ENCODE results near the gene IFI27L1. TPM values are rescaled to one million over a fixed set of nuclear protein-coding genes. Genes with fewer than 3 reads are reported as not detected.
A peak's percentile ranks its signal among the peaks of the same experiment; 100 is the strongest.

IFI27L1 gene
- polyA plus RNA-seq, 3 donors = 2.1 to 3.1 (median 2.2) TPM

- no peaks in the 10 kb centered on the region for H3K27me3 Mint-ChIP-seq (ENCODE audit: low read depth in 3 of 3)
- Histone ChIP-seq H3K4me2 (replicated peaks; ENCODE audit: extremely low read depth, low read length, poor library complexity, severe bottlenecking) (no peak overlapping the region), H3K27ac (ENCODE audit: low read depth in 1 of 2, low read length in 2 of 2) (no peak overlapping the region), H2AFZ (ENCODE audit: insufficient read depth, low read depth, low read length, poor library complexity, severe bottlenecking) (no peak overlapping the region), H3K4me1 (ENCODE audit: control insufficient read depth in 1 of 2, insufficient read depth in 2 of 2, low read length in 2 of 2) (no peaks in the 10 kb centered on the region), H4K20me1 (ENCODE audit: insufficient read depth, low read length) (no peaks in the 10 kb centered on the region), H3K79me2 (ENCODE audit: insufficient read depth, low read length) (no peaks in the 10 kb centered on the region), H3K9ac (ENCODE audit: insufficient read depth, low read length, poor library complexity, severe bottlenecking) (no peak overlapping the region), H3K9me3 (replicated peaks in 1 of 2; ENCODE audit: control insufficient read depth in 1 of 2, insufficient read depth in 1 of 2, low read length in 2 of 2) (no peaks in the 10 kb centered on the region), H3K4me3 (replicated peaks in 1 of 3; ENCODE audit: low read depth in 2 of 3, low read length in 3 of 3) (no peak overlapping the region), H3K27me3 (ENCODE audit: control insufficient read depth in 2 of 2, insufficient read depth in 2 of 2, low read length in 2 of 2) (no peaks in the 10 kb centered on the region), H3K36me3 (replicated peaks in 1 of 2; ENCODE audit: control insufficient read depth in 1 of 2, insufficient read depth in 2 of 2, low read length in 2 of 2) (peaks cover 59 to 82% of the 10 kb centered on the region in 2 donors)
- no peaks in the 10 kb centered on the region for H3K9me3 Mint-ChIP-seq
- DNase-seq = peak in 1 of 3 donors; percentile 2
- H3K4me1 Mint-ChIP-seq = no peaks in the 10 kb centered on the region
- peaks cover 70 to 81% of the 10 kb centered on the region in 2 donors for H3K36me3 Mint-ChIP-seq
- H3K27ac Mint-ChIP-seq = peak overlapping the region in 1 of 7 donors; percentile 9
- H3K4me3 Mint-ChIP-seq = no peak overlapping the region
- no peak for TF ChIP-seq CTCF (IDR thresholded peaks at IDR 0.05)
- 94% methylated on average over 3 of the region's 7 CpGs for WGBS (ENCODE audit: insufficient coverage)
- intact Hi-C loops (cut with micrococcal nuclease) = no loop called here
Measured at GRCh38 chr14:94046696-94047250, 34.3 kb upstream of the IFI27L1 start.

DNA sequence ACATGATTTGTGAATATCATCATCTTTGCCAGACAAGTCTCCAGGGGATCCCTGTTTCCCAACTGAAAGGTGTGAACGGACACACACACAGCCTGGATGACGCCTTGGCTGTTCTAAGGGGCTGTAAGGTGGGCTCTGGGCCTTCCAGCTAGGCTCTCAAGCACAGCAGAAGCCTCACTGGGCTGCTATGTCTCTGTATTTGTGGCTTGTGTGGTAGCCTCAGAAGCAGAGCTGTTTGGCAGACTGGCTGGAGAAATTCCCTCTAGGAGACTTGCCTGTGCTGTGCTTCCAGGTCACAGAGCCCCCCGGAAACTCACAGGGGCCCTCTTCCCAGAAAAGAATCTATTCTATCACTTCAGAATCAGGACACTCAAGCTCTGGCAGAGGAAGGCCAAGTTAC lies 33.5 kb upstream of the IFI27L1 start:
- H3K4me3 Mint-ChIP-seq = no peak overlapping the region
- no peak overlapping the region for H3K27ac Mint-ChIP-seq
- Histone ChIP-seq H2AFZ (ENCODE audit: insufficient read depth, low read depth, low read length, poor library complexity, severe bottlenecking) (no peak overlapping the region), H3K9ac (ENCODE audit: insufficient read depth, low read length, poor library complexity, severe bottlenecking) (no peak overlapping the region), H3K36me3 (replicated peaks in 1 of 2; ENCODE audit: control insufficient read depth in 1 of 2, insufficient read depth in 2 of 2, low read length in 2 of 2) (peaks cover 66 to 90% of the 10 kb centered on the region in 2 donors), H3K27ac (ENCODE audit: low read depth in 1 of 2, low read length in 2 of 2) (no peak overlapping the region), H3K9me3 (replicated peaks in 1 of 2; ENCODE audit: control insufficient read depth in 1 of 2, insufficient read depth in 1 of 2, low read length in 2 of 2) (no peaks in the 10 kb centered on the region), H3K4me1 (ENCODE audit: control insufficient read depth in 1 of 2, insufficient read depth in 2 of 2, low read length in 2 of 2) (no peaks in the 10 kb centered on the region), H3K79me2 (ENCODE audit: insufficient read depth, low read length) (no peaks in the 10 kb centered on the region), H3K27me3 (ENCODE audit: control insufficient read depth in 2 of 2, insufficient read depth in 2 of 2, low read length in 2 of 2) (no peaks in the 10 kb centered on the region), H4K20me1 (ENCODE audit: insufficient read depth, low read length) (no peaks in the 10 kb centered on the region), H3K4me3 (replicated peaks in 1 of 3; ENCODE audit: low read depth in 2 of 3, low read length in 3 of 3) (no peak overlapping the region), H3K4me2 (replicated peaks; ENCODE audit: extremely low read depth, low read length, poor library complexity, severe bottlenecking) (no peak overlapping the region)
- H3K4me1 Mint-ChIP-seq = no peaks in the 10 kb centered on the region
- DNase-seq = no peak
- TF ChIP-seq CTCF (IDR thresholded peaks at IDR 0.05) = no peak
- H3K27me3 Mint-ChIP-seq (ENCODE audit: low read depth in 3 of 3) = no peaks in the 10 kb centered on the region
- H3K36me3 Mint-ChIP-seq = peaks cover 78 to 89% of the 10 kb centered on the region in 2 donors
- intact Hi-C loops (cut with micrococcal nuclease) = no loop called here
- no peaks in the 10 kb centered on the region for H3K9me3 Mint-ChIP-seq
- WGBS (ENCODE audit: insufficient coverage) = 100% methylated on average over 3 of the region's 3 CpGs

All from CD14-positive monocyte (primary cell).